Tongue (tissue), 2 donors: Measurements from ENCODE around the gene PTPRCAP. TPM values are rescaled to one million over a fixed set of nuclear protein-coding genes. Genes with fewer than 3 reads are reported as not detected.
"Not testable (repeated sequence)": the region's sequence is repeated elsewhere in the genome, so short reads cannot be mapped to it uniquely, and the experiment has no call there.

ENCODE experiments used
- DNase-seq: peaks from one replicate; pipeline ENCODE4 v3.0.0-alpha.2; 2015
- total RNA-seq: library from RNA; depleted of rRNA; stranded (reverse); fragments of >200 nt; gene quantifications from one replicate; pipeline ENCODE4 v1.2.3, GENCODE V29; 2014

Gene PTPRCAP
- total RNA-seq, 1 donor from 2014 or later = 1.2 TPM

GRCh38 chr11:67440229-67441097 is 3.0 kb upstream of the PTPRCAP start:
- DNase-seq = no peak

- DNase-seq = no peak
These were observed 2.1 kb upstream of the PTPRCAP start for GRCh38 chr11:67439321-67440228.

- DNase-seq = no peak
These were observed 848 bp upstream of the PTPRCAP start for GRCh38 chr11:67438158-67438902.

- DNase-seq = no peak
These were observed 301 bp upstream of the PTPRCAP start for GRCh38 chr11:67437809-67438157.

- DNase-seq = peak; percentile 64
These were observed 912 bp downstream of the PTPRCAP start for GRCh38 chr11:67436459-67437081.

GRCh38 chr11:67435727-67436458 is 1.6 kb downstream of the PTPRCAP start:
- DNase-seq = no peak

- DNase-seq = no peak
These were observed 2.3 kb downstream of the PTPRCAP start for GRCh38 chr11:67435031-67435726.

GRCh38 chr11:67434395-67434881 is 3.0 kb downstream of the PTPRCAP start:
- DNase-seq = no peak

- DNase-seq = no peak
These were observed 3.7 kb downstream of the PTPRCAP start for GRCh38 chr11:67433536-67434394.

- DNase-seq = no peak
These were observed 4.7 kb downstream of the PTPRCAP start for GRCh38 chr11:67432655-67433349.

GRCh38 chr11:67431346-67432249 is 5.9 kb downstream of the PTPRCAP start:
- no peak for DNase-seq

- no peak for DNase-seq
These were observed 7.8 kb downstream of the PTPRCAP start for GRCh38 chr11:67429722-67430121.

GRCh38 chr11:67429038-67429668 is 8.3 kb downstream of the PTPRCAP start:
- DNase-seq = no peak

- DNase-seq = peak; percentile 99
These were observed 9.2 kb downstream of the PTPRCAP start, which contains the start of gene RPS6KB2 for GRCh38 chr11:67428052-67429001. Gene RPS6KB2 (plus strand): TSS chr11:67428494. CDS start chr11:67428546, 52 bp downstream.

GRCh38 chr11:67427364-67427859 is 10.1 kb downstream of the PTPRCAP start:
- not testable (repeated sequence) for DNase-seq
